AG09319 (cell line): Measurements from ENCODE around the gene EVL.
A peak's percentile ranks its signal among the peaks of the same experiment; 100 is the strongest.

Source experiments
- DNase-seq: peaks from one replicate; pipeline ENCODE4 v3.0.0-alpha.2; 2010; ENCODE audit warnings: low read depth; ENCODE audit errors: extremely low read depth
- CTCF ChIP-seq: IDR thresholded peaks from 2 replicates; pipeline ENCODE4 v1.5.1; 2011; ENCODE audit warnings: low read depth, mild to moderate bottlenecking, inconsistent platforms, low read length, moderate library complexity

EVL gene

GRCh38 chr14:100049220-100049619 is 16.0 kb upstream of the EVL start:
- DNase-seq = no peak
- no peak for TF ChIP-seq CTCF

- TF ChIP-seq CTCF = no peak
- no peak for DNase-seq
Observed at GRCh38 chr14:100051103-100051502, 14.1 kb upstream of the EVL start.

- TF ChIP-seq CTCF = no peak
- DNase-seq = no peak
Observed at GRCh38 chr14:100051543-100051942, 13.7 kb upstream of the EVL start.

GRCh38 chr14:100052819-100053218 is 12.4 kb upstream of the EVL start:
- no peak for TF ChIP-seq CTCF
- DNase-seq = no peak

- no peak for TF ChIP-seq CTCF
- no peak for DNase-seq
Observed at GRCh38 chr14:100054316-100055075, 10.7 kb upstream of the EVL start.

- TF ChIP-seq CTCF = no peak
- no peak for DNase-seq
Observed at GRCh38 chr14:100056431-100056830, 8.8 kb upstream of the EVL start.

GRCh38 chr14:100056964-100057795 is 8.0 kb upstream of the EVL start:
- no peak for DNase-seq
- peak; percentile 18 for TF ChIP-seq CTCF
